HG02588 (cell line): Measurements from ENCODE around the gene MEI1.
"Not testable (repeated sequence)": the region's sequence is repeated elsewhere in the genome, so short reads cannot be mapped to it uniquely, and the experiment has no call there.

Source experiments
- ATAC-seq: cut with Tn5 transposase; IDR thresholded peaks from one replicate; pipeline ENCODE4 v1.9.1; 2021; ENCODE audit warnings: mild to moderate bottlenecking, moderate library complexity; ENCODE audit not compliant: unreplicated experiment

MEI1 gene, protein sequence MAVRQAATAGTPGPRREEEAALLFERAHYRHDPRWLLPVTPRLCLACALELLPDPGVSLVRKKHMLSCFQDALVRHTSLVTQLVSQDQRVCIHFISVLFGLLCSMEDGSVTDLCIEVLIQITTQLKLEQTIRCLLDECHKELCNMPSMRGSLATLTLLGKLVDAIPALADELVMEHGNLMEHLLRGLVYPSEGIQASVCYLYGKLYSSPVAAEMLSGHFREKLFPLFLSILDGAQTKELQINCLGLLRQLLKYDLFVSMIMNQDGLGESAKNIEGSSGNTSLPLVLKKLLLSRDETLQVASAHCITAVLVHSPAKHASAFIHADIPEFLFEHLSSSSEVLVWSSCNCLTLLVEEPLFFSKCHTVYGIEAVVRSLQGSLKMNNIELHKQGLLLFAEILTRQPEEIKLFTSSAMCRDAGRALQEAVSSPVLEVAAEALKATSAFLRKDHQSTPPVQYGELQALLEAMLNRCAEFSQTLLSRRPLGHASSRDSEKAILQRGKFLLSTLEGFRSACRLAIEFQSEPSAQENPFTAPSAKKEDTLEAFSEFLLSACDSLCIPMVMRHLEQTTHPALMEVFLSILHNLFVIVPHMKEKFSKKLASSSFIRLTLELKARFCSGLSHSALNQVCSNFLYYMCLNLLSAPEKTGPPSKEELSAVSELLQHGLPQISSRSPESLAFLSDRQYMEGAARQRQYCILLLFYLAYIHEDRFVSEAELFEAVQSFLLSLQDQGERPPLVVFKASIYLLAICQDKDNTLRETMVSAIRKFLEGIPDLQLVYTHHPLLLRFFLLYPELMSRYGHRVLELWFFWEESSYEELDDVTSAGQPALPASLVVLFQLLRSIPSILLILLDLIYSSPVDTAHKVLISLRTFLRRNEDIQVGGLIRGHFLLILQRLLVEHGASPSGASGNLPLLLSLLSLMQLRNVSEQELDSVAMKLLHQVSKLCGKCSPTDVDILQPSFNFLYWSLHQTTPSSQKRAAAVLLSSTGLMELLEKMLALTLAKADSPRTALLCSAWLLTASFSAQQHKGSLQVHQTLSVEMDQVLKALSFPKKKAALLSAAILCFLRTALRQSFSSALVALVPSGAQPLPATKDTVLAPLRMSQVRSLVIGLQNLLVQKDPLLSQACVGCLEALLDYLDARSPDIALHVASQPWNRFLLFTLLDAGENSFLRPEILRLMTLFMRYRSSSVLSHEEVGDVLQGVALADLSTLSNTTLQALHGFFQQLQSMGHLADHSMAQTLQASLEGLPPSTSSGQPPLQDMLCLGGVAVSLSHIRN

DNA sequence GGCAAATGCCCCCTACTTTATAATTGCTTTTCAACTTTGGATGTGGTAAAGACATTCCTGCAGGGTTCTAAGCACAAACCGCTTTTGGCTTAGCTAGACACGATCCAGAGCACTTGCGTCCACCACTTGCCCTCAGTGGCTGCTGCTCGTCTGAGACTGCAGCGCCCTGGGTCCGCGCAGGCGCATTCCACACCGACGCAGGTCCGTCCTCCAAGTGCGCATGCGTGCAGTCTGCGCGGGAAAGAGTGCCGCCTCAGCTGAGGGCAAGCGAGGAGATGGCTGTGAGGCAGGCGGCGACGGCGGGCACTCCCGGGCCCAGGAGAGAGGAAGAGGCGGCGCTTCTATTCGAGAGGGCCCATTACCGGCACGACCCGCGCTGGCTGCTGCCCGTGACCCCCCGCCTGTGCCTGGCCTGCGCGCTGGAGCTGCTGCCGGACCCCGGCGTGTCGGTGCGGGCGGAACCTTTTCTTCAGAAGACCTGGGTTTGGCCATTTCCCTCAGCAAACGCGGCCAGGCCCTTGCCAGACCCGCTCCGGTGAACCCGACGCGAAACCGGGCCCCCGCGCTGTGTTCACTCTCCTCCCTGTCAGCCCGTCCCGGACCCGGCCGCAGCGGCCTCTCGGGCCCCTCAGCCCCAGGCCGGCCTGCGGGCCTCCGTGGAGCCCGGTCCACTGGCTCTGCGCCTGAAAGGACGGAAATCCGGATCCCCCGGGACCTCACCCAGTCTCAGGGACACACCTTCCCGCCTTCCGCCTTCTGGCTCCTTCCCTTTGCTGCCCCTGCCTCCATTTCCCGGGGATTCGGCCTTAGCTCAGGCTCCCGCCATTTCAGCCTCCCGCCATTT lies at the start of gene MEI1:
TSS of gene MEI1 (plus strand) at position 240 of the 844 bp plus-strand sequence. CDS start at position 276, 36 bp downstream.
- ATAC-seq, result no peak

GRCh38 chr22:41650229-41650628 lies 49.1 kb upstream of the MEI1 start:
- no peak for ATAC-seq

DNA sequence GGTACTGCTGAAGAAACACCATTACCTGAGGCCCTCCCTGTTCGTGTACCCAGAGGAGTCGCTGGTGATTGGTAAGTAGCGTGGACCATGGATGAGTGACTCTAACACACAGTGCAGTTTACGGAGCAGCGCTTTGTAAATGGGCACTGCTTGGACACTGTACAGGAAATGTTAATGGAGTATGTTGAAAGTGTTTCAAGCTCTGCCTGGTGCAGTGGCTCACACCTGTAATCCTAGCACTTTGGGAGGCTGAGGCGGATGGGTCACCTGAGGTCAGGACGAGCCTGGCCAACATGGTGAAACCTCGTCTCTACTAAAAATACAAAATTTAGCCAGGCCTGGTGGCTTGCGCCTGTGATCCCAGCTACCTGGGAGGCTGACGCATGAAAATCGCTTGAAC lies 48.5 kb upstream of the MEI1 start:
- ATAC-seq, result no peak

DNA sequence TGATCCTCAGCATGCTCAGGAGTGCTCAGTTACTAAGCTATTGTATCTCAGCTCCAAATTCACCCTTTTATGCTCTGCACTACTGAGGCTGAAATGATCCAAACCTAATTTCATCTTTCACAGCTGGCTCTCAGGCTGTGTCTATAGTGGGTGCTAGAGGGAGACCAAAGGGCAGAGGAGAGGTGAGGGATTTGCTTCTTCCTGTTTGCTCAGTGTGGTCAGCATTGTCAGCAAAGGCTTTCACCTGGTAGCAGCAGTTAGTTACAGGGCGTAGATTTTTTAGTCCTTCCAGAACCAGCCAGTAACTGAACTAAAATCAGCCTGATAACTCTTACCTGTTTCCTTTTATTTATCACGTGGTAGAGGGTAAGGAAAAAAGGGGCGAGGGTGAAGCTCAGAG lies 45.0 kb upstream of the MEI1 start:
- no peak for ATAC-seq

- no peak for ATAC-seq
These were observed 42.7 kb upstream of the MEI1 start for GRCh38 chr22:41656556-41656955.

DNA sequence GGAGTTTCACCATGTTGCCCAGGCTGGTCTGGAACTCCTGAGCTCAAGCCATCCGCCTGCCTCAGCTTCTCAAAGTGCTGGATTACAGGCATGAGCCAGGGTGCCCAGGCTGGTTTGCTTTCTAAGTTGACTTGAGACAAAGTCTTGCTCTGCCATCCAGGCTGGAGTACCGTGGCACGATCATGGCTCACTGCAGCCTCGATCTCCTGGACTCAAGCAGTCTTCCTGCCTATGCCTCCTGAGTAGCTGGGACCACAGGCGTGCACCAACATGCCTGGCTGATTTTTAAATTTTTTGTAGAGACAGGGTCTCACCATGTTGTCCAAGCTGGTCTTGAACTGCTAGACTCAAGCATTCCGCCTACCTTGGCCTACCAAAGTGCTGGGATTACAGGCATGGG lies 41.6 kb upstream of the MEI1 start:
- ATAC-seq, result no peak

GRCh38 chr22:41658869-41659268 lies 40.4 kb upstream of the MEI1 start:
- no peak for ATAC-seq

DNA sequence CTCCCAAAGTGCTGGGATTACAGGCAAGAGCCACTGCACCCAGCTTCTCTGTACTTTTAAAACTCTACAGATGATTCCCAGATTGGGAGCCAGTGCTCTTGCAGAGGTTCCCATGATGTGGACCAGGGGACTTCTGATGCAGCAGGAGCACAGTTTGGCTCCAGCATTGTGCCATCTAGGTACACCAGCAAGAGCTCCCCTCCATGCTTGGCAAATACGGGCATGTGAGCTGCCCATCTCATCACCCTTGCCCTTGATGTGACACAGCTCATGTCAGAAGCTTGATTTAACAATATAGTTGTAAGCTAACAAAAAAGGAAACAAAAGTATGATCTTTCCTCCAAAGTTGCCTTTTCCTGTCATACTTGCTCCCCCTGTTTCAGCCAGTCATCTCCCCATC lies 39.4 kb upstream of the MEI1 start:
- ATAC-seq, result no peak

DNA sequence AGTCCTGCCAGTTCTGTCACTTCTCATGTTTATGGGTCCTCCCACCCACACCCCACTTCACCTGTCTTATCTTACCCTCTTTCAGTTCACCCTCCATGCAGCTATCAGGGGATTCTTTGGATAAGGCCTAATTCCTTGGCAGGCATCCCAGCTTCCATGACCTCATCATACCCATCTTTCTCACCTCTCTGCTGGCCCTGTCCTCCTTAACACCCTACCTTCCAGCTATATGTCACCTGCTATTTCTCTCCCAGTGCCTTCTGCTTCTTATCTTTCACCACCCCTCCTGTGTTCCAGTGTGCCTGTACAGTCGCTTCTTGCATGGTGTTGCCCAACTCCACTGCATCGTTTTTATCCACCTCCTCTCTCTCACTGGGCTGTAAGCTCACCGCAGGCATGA lies 38.9 kb upstream of the MEI1 start:
- ATAC-seq, result no peak

DNA sequence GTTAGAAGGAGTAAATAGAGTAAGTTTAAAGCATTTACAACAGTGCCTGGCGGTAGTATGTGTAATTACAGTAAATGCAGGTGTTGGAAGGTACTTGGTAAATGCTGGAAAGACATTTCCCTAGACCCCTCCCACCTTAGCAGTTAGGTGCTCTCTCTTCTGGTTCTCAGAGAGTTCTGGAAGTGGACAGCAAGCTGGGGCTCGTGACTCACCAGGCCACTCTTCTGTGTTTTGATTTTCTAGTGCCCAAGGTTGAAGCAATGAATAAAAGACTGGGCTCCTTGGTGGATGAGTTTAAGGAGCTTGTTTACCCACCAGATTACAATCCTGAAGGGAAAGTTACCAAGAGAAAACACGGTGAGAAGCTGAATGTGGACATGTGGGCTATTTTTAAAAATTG lies 38.2 kb upstream of the MEI1 start:
- no peak for ATAC-seq

DNA sequence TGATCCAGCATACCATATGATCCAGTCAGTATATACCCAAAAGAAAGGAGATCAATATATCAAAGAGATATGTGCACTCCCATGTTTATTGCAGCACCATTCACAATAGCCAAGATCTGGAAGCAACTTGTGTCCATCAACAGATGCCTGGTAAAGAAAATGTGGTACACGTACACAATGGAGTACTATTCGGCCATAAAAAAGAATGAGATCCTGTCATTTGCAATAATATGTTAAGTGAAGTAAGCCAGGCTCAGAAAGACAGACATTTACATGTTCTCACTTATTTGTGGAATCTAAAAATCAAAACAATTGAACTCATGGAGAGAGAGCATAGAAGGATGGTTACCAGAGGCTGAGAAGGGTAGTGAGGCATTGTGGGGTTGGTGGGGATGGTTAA lies 37.6 kb upstream of the MEI1 start:
- no peak for ATAC-seq

DNA sequence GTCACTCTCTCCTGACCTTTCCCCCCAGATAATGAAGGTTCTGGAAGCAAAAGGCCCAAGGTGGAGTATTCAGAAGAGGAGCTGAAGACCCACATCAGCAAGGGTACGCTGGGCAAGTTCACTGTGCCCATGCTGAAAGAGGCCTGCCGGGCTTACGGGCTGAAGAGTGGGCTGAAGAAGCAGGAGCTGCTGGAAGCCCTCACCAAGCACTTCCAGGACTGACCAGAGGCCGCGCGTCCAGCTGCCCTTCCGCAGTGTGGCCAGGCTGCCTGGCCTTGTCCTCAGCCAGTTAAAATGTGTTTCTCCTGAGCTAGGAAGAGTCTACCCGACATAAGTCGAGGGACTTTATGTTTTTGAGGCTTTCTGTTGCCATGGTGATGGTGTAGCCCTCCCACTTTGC lies 35.7 kb upstream of the MEI1 start:
- ATAC-seq, result not testable (repeated sequence)

DNA sequence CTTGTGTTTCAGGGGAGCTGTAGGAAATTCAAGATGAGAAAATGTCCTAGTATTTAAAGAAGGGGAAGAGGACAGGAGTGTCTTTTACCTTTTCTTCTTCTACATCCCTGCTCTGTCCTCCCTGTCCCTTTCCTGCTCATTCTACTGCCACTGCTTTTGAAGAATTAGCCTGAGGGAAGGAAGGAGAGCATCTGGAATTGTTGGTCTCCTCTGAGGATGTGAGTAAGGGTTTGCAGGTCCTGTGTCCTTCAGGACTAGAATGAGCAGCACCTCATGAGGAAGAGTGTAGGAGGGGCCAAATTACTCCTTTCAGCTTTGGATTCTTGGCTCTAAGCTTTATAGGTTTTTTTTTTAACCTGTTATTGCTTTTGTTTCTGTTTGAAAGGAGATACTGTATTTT lies 34.8 kb upstream of the MEI1 start:
- ATAC-seq, result no peak

DNA sequence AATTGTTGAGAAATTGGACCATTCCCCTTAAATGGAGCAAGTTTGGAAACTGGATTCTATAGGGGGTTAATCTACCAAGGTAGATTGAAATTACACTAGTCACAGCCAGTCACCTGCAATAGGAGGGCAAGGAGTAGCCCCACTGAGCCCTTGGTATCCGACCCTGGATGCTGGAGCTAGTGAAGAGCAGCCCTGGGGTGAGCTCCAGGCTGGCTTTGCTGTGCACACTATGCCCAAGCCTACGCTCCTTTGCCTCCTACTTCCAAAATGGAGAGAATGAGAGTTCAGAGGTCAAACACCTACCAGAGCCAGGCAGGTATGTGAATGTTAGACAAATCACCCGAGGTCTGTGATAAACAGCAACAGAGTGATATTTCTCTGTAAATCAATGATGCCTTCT lies 34.4 kb upstream of the MEI1 start:
- no peak for ATAC-seq

DNA sequence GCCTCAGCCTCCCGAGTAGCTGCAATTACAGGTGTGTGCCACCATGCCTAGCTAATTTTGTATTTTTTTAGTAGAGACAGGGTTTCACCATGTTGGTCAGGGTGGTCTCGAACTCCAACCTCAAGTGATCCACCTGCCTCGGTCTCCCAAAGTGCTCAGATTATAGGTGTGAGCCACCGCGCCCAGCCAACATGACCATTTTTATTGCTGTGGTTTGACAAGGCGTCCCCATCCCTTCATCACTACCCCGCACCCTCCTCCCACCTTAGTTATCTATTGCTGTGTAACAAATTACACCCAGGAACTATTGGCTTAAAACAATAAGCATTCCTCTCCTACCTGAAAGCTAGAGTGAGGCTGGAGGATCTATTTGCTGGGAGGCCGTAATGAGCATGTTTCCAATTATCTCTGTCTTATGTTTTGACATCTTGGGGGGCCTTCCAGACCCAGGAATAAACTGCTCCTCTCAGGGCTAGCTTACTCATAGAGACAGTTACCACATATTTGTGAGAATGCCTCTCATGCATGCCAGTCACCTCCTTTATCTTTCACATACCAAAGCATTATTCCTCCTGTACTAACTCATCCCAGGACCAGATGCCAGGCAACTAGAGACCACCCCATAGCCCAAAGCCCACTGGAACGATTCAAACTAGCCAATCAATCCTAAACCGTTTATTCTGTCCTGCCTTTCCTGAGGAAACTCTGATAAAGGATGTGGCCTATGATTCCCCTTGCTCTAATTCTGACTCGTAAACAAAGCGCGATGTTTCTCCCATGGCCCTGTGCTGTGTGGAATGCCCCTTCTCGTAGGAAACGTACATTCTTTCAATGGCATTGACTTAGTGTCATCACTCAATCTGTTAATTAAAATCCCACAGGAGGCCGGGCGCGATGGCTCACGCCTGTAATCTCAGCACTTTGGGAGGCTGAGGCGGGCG lies 30.1 kb upstream of the MEI1 start:
- no peak for ATAC-seq

DNA sequence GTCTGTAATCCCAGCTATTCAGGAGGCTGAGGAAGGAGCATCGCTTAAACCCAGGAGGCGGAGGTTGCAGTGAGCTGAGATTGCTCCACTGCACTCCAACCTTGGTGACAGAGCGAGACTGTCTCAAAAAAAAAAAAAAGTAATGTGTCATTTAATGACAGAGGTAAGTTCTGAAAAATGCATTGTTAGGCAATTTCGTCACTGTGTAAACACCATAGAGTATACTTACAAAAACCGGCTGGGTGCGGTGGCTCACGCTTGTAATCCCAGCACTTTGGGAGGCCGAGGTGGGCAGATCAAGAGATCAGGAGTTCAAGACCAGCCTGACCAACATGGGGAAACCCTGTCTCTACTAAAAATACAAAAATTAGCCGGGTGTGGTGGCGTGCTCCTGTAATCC lies 27.2 kb upstream of the MEI1 start:
- not testable (repeated sequence) for ATAC-seq

DNA sequence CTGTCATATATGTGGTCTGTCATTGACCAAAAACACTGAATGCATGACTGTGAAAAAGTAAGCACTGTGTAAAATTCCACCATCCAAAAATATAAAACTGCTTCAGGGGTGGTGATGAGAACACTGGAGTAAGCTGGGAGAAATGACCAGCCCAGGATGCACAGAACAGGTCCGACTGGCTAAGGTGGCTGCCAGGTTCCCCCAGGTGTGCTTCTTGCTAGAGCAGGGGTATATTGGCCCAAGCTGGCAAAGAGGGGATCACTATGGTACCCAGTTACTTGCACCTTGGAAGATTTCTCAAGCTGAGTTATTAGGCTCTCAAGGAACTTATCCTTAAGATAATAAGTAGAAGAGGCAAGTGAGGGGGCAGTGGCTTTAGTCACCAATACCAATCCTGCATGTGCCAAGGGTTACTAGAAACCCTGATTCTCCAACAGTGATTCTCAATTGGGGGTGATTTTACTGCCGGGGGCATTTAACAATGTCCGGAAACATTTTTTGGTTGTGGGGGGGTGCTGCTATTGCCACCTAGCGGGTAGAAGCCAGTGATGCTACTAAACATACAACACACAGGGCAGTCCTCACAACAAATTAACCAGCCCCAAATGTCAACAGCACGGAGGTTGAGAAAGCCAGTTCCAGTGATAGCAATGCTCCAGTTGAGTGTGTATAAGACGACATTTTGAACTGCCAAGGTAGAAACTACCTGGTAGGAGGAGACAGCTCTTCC lies 26.4 kb upstream of the MEI1 start:
- no peak for ATAC-seq

GRCh38 chr22:41674846-41675340 lies 24.4 kb upstream of the MEI1 start:
- no peak for ATAC-seq
